Peyer's patch (tissue), 4 donors: ENCODE measurements around the gene ADCY9. TPM values are rescaled to one million over a fixed set of nuclear protein-coding genes. Genes with fewer than 3 reads are reported as not detected.

ENCODE experiments used
- DNase-seq, 3 donors: peaks; one replicate each; pipeline ENCODE4 v3.0.0-alpha.2; 2017 to 2019
- H3K27ac ChIP-seq, 4 donors: fragments of 200-600 bp; sonication (generic); one replicate each; pipeline ENCODE4 v1.5.1; 2016 to 2019
- H3K27me3 ChIP-seq, 2 donors: fragments of 200-600 bp; sonication (generic); one replicate each; pipeline ENCODE4 v1.5.1; 2019
- H3K36me3 ChIP-seq, 3 donors: fragments of 200-600 bp; sonication (generic); one replicate each; pipeline ENCODE4 v1.5.1; 2016 to 2019
- H3K4me1 ChIP-seq, 4 donors: fragments of 200-600 bp; sonication (generic); one replicate each; pipeline ENCODE4 v1.5.1; 2016 to 2019
- H3K4me3 ChIP-seq, 4 donors: fragments of 200-600 bp; sonication (generic); 1 replicate in 3 of 4; 2 replicates in 1 of 4; pipeline ENCODE4 v1.5.1; 2016 to 2019; ENCODE audit warnings: mild to moderate bottlenecking in 1 of 4
- H3K9me3 ChIP-seq, 4 donors: fragments of 200-600 bp; sonication (generic); one replicate each; pipeline ENCODE4 v1.5.1; 2016 to 2019; ENCODE audit warnings: mild to moderate bottlenecking in 1 of 4
- POLR2A ChIP-seq, 2 donors: fragments of 450-650 bp; IDR thresholded peaks; one replicate each; pipeline ENCODE4 v1.5.1; 2017; ENCODE audit warnings: antibody characterized with exemption in 2 of 2, mild to moderate bottlenecking in 2 of 2, moderate library complexity in 2 of 2
- small RNA-seq, 2 donors: library from RNA; depleted of rRNA; stranded (forward); fragments of <200 nt; gene quantifications; one replicate each; pipeline ENCODE3, GENCODE V24; 2016
- total RNA-seq, 4 donors: library from RNA; depleted of rRNA; stranded (reverse); fragments of >200 nt; gene quantifications; one replicate each; pipeline ENCODE4 v1.1.0, GENCODE V29; 2016
- TF ChIP-seq, protein P1 (sequence below), 6 experiments: fragments of 450-650 bp in 4 of 6; fragments of 200-600 bp in 2 of 6; sonication (generic) in 1 of 6; IDR thresholded peaks; one replicate each; pipeline ENCODE4 v1.5.1; 2017 to 2019; ENCODE audit warnings: antibody characterized with exemption in 6 of 6, mild to moderate bottlenecking in 3 of 6, moderate library complexity in 1 of 6

The ADCY9 gene
- total RNA-seq, 4 donors from 2014 or later, result 19.8 to 47.3 (median 44.0) TPM

DNA sequence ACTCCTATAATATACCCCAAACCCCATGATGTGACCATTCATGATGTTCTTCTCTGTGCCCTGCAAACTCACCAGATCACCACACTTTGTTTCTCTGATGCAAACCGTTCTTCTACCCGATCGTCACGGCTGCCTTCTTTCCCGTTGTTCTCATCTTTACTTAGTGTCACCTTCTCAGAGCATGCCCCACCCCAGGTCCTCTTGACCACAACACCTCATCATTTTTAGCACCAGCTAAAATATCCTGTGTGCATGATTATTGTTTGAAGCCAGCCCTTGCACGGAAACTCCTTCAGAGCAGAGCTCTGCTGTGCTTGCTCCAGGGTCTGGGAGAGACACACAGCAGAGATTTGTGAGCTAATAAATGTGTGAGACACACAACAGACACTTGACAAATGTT lies 196.8 kb downstream of the ADCY9 start:
- no peak overlapping the region for H3K27ac ChIP-seq
- no peak overlapping the region for H3K4me3 ChIP-seq
- TF ChIP-seq, protein P1, sequence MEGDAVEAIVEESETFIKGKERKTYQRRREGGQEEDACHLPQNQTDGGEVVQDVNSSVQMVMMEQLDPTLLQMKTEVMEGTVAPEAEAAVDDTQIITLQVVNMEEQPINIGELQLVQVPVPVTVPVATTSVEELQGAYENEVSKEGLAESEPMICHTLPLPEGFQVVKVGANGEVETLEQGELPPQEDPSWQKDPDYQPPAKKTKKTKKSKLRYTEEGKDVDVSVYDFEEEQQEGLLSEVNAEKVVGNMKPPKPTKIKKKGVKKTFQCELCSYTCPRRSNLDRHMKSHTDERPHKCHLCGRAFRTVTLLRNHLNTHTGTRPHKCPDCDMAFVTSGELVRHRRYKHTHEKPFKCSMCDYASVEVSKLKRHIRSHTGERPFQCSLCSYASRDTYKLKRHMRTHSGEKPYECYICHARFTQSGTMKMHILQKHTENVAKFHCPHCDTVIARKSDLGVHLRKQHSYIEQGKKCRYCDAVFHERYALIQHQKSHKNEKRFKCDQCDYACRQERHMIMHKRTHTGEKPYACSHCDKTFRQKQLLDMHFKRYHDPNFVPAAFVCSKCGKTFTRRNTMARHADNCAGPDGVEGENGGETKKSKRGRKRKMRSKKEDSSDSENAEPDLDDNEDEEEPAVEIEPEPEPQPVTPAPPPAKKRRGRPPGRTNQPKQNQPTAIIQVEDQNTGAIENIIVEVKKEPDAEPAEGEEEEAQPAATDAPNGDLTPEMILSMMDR (IDR thresholded peaks at IDR 0.05), result no peak
- no peak for TF ChIP-seq POLR2A (IDR thresholded peaks at IDR 0.05)
- H3K9me3 ChIP-seq, result peaks cover 0 to 4% (median 0%) of the 10 kb centered on the region in 4 donors
- H3K36me3 ChIP-seq, result no peaks in the 10 kb centered on the region
- H3K4me1 ChIP-seq, result no peaks in the 10 kb centered on the region
- no peak for DNase-seq
- H3K27me3 ChIP-seq, result no peaks in the 10 kb centered on the region

DNA sequence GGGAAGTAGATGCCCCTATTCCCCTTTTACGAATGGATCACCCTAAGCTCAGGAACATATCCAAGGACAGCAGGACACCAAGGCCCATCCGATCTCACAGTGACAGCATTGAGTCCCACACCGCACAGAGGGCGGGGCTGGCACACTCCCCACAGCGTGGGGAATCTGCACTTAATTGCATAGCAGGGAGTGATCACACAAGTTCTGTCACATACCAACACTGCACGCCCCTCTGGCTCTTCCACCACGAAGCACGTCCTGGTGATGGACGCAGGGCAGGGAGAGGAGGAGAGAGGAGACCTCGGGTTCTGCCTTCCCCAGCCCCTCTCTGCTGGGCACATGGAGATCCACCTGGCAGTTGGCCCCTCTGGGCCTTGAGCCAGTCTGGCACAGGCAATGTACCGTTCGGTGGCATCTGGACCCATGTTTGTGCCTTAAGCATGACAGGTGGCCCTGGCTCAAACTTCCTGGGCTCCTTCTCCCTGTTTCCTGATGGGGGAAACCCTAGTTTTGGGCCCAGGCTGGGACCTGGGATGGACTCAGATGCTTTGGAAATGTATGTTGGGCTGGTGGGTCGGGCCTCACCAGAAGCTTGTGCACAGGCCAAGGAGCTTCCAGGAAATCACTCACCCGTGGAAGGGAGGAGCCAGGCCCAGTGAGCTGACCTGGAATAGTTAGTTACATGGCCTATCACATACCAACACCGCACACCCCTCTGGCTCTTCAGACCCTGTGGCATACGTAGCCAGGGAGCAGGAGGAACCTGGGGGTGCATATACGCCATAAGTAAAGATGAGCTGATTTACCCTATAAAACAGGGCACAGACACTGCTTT lies 200.6 kb downstream of the ADCY9 start:
- Histone ChIP-seq H3K27me3 (no peaks in the 10 kb centered on the region), H3K4me3 (no peak overlapping the region), H3K4me1 (no peaks in the 10 kb centered on the region), H3K36me3 (no peaks in the 10 kb centered on the region), H3K9me3 (peaks cover 0 to 4% (median 0%) of the 10 kb centered on the region in 4 donors), H3K27ac (no peak overlapping the region)
- TF ChIP-seq POLR2A (IDR thresholded peaks at IDR 0.05), result no peak
- TF ChIP-seq, protein P1 (IDR thresholded peaks at IDR 0.05), result no peak
- no peak for DNase-seq

DNA sequence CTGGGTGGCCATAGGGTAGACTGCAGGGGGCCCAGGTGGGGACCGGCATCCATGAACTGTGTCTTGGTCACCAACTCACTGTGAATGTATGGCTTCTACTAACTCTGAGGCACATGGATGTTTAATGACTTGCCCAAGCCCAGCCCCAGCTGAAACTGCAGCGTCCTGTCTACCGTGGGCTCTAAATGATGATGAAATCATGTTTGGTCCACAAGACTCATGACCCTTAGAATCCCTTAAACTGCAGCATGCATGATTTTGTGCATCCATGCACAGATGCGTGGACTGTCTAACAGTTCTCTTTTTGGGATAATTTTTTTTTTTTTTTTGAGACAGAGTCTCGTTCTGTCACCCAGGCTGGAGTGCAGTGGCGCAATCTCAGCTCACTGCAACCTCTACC lies 203.3 kb downstream of the ADCY9 start:
- Histone ChIP-seq H3K4me1 (no peaks in the 10 kb centered on the region), H3K27me3 (no peaks in the 10 kb centered on the region), H3K27ac (no peak overlapping the region), H3K9me3 (no peaks in the 10 kb centered on the region), H3K4me3 (no peak overlapping the region), H3K36me3 (no peaks in the 10 kb centered on the region)
- TF ChIP-seq POLR2A (IDR thresholded peaks at IDR 0.05), result no peak
- TF ChIP-seq, protein P1 (IDR thresholded peaks at IDR 0.05), result no peak
- DNase-seq, result no peak

Small RNA genes lying within 50 kb of the gene (small RNA-seq; reads per million reads assigned to genes)
- gene AC009171.1, result 0 reads per million in 2 donors

Other genes with a start within 250 kb of the ADCY9 start
- 100 to 1,000 TPM in 3 of 4 donors, 10 to 100 TPM in 1; 84.2 to 238 (median 140) TPM for gene CREBBP, start 235.7 kb downstream of the ADCY9 start, total RNA-seq
- 1 to 10 TPM in 1 of 4 donors, under 1 TPM in 3; 0.35 to 1.7 (median 0.63) TPM for gene SRL, start 125.6 kb upstream of the ADCY9 start, total RNA-seq
- gene TFAP4, start 156.6 kb upstream of the ADCY9 start, total RNA-seq, result 10 to 100 TPM in 1 of 4 donors, 1 to 10 TPM in 3; 7.5 to 20.6 (median 8.9) TPM
- 1 to 10 TPM in 3 of 4 donors, under 1 TPM in 1; 0.35 to 3.3 (median 1.7) TPM for gene GLIS2, start 199.6 kb upstream of the ADCY9 start, total RNA-seq
- 10 to 100 TPM; 18.2 to 61.4 (median 49.3) TPM for gene PAM16, start 234.9 kb upstream of the ADCY9 start, total RNA-seq